GM18502 (cell line): ENCODE measurements around the gene TMSB10.
"Not testable (repeated sequence)": the region's sequence is repeated elsewhere in the genome, so short reads cannot be mapped to it uniquely, and the experiment has no call there.

ENCODE experiments used
- ATAC-seq: cut with Tn5 transposase; IDR thresholded peaks from one replicate; pipeline ENCODE4 v1.9.1; 2021; ENCODE audit warnings: mild to moderate bottlenecking; ENCODE audit not compliant: unreplicated experiment, poor library complexity

The TMSB10 gene

DNA sequence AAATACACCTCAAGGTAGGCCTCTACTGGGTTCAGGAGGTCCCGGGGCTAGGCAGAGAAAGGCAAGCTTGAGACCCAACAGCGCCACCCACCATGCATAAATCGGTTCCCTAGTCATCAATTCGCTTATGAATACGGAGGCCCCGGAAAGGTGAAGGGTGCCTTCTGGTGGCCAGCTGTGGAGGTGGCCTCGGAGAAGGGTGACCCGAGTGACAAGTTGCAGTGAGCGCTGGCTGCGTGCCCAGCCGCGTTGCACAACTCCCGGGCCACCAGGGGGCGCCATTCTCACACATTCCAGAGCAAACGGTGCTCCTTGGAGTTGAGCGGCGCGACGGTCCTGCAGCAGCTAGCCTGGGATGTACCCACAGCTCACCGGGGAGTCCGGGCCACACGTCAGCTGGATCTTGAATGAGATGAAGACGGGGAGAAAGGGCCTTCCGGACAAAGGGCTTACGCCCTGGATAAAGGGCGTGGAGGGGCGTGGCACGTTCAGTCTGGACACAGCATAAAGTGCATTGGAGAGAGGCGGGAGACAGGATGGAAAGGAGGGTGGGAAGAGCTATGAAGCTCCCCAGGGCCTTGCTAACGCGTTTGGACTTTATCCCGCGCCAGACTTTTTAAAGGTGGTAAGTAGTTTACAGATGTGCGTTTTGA is 20.4 kb downstream of the TMSB10 start:
- ATAC-seq: peak; percentile 84

GRCh38 chr2:84927275-84927627 is 21.8 kb downstream of the TMSB10 start:
- ATAC-seq: no peak

DNA sequence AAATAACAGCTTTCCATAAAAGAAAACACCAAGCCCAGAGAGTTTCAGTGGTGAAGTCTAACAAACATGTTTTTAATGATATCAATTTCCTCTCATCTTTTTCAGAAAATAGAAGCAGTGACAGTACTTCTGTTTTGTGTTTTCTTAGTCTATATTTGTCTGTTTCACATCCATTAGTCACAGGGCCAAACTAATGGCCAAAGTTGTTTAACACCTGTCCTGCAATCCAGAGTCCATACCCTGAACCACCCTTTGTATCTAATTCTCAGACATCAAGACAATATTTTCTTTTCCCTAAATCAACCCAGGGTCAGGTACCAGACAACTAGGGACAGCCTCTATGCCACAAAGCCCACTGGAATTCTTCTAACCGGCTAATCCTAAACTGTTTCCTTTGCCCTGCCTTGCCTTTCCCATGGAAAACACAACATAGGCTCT is 25.9 kb downstream of the TMSB10 start:
- peak; percentile 61 for ATAC-seq

DNA sequence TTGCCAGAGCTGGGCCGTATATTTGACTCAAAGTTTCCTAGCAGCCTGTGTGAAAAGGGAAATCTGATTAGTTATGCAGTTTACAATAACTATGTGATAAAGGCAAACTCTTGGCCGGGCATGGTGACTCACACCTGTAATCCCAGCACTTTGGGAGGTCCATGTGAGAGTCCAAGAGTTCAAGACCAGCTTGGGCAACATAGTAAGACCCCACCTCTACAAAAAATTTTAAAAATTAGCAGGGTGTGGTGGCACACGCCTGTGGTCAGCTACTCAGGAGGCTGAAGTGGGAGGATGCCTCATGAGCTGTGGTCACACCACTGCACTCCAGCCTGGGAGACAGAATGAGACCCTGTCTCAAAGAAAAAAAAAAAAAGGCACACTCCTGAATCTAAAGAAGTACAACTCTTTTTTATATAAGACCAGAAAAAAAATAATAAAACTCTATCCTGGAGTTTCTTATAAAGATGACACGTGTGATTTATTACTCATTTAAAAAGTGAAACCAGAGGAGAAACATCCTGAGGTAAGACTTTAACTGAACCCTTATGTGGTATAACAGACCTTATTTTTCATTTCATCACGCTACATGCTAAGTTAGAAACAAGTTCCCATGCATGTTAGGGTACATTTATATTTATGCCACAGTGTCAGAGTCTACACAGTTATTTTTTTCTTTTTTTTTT is 32.9 kb downstream of the TMSB10 start:
- peak; percentile 36 for ATAC-seq

DNA sequence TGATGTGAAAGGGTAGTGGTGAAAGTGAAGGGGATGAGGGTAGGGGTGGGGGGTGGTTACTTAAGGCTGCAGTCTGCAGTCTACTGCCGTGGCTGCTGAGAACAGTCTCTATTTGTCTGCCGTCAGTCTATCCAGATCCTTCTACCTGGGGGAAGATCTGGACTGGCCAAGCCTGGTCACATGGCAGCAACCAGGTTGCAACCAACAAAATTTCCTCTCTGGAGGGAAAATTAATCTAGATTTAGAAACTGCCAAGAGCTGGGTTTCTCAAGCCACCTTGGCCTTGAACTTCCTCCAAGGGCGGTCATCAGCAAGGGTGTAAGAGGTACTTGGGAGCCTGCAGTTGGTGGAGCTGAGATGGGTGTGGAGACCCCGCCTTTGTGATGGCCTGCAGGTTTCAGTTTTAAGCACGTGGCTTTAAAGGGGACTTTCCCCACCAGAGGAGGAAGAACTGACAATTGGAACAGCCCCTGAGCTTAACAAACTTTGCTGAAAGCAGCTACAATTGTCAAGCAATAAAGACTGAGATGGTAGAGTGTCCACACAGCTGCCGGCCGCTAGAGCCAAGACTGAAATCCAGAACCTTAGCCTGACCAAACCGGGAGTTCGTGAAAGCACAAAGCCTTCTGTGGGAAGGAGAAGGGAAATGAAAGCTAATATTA is 34.1 kb downstream of the TMSB10 start:
- ATAC-seq: peak; percentile 78

DNA sequence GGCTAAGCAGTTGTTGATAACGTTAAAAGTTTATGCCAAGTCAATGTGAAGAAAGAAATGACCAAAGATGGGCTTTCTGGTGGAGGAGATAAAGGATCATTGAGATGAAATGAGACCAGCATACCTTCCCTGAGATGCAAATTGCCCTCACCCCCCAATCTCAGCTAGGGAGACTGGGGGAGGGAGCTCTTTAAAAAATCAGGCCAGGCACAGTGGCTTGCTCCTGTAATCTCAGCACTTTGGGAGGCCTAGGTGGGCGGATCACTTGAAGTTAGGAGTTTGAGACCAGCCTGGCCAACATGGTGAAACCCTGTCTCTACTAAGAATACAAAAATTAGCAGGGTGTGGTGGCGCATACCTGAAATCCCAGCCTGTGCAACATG is 34.6 kb downstream of the TMSB10 start:
- peak; percentile 10 for ATAC-seq

DNA sequence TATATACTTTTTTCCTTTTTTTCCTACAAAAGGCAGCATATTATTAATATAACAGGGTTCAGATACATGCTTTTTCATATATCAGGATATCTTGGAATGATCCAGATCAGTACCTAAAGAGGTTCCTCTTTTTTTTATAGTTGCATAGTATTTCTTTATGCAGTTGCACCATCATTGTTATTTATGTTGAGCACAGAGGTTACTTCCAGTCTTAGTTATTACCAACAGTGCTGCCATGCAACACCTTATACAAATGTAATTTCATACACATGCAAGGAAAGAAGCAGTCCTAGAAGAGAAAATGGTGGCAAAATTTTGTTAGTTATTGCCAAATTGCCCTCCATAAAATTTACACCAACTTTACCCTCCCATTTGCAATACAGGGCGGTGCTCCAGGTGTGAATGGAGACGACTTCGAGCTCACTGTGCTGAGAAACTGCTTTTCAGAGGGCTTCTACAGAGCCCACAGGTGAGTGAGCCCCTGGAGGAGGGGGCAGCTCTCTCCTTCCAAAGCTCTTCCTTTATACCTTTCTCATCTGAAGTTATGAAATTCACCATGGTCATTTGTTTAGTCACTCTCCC is 35.5 kb downstream of the TMSB10 start:
- ATAC-seq: no peak

- ATAC-seq: no peak
These were observed 36.7 kb downstream of the TMSB10 start for GRCh38 chr2:84942166-84942565.

DNA sequence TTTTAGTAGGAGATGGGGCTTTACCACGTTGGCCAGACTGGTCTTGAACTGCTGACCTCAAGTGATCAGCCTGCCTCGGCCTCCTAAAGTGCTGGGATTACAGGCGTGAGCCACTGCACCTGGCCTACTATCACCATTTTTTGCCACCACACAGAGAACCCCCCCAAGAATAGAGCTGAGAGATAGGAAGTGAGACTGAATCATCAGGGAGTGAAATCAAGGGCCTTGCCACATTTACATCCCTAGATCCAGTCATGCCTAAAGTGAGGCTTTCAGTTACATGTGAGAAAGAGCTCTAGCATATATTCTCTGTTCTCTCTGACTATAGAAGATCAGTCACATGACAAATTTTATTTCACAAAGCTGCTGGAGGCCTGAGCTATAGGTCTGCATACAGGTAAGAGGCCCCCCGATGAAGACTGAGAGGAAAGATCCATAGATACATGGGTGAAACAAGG is 37.5 kb downstream of the TMSB10 start:
- peak; percentile 39 for ATAC-seq

GRCh38 chr2:84944295-84944909 is 38.9 kb downstream of the TMSB10 start:
- ATAC-seq: no peak

- ATAC-seq: not testable (repeated sequence)
These were observed 40.4 kb downstream of the TMSB10 start for GRCh38 chr2:84945838-84946203.

DNA sequence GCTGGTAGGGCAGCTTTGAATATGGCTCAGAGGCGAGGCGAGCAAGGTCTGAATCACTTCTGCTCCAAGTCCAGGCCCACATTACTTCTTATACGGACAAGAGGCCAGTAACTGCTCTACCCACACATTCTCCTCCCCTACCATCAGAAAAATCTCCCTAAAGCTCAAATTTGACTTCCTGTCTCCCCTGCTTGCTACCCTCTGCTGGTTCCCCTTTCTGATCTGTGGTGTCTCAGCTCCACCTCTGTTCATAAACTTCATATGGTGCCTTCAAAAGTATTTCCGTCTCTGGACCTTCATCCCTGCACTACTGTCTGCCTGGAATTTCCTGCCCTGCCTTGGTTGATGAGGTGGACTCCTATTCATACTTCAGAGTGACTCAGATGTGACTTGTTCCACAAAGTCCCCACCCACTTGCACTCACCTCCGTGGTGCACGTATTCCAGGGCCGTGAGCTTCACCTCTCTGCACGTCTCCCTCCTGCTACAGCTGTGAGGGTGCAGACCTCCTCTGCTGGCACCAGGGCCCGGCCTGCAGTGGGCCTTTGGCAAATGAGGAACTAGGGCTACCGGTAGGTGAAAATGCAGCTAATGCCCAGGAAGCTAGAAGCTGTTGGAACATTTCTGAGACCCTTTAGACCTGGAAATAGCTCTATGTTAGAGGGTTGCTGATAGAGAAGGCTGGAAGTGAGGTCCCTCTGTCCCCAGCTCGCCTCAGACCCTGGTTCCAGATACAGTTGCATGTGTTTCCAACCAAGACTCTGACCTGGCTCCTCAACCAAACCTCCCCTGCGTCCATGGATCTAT is 41.0 kb downstream of the TMSB10 start:
- peak; percentile 76 for ATAC-seq

DNA sequence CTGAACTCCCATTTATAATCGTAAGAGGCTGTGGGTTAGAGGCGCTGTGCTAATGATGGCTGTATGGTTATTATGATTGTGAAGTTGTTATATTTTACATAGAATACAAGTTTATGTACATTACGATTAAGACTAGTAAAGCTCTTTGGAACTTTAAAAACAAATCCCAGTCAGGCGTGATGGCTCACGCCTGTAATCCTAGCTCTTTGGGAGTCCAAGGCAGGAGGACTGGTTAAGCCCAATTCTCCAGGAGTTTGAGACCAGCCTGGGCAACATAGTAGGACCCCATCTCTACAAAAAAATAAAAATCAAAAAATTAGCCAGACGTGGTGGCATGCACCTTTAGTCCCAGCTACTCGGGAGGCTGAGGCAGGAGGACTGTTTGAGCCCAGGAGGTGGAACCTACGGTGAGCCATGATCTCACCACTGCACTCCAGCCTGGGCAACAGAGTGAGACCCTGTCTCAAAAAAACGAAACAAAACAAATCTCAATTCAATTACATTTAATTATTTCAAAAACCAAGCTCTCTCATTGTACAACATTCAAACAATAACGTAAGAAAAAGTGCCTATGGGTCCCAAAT is 41.6 kb downstream of the TMSB10 start:
- ATAC-seq: no peak

DNA sequence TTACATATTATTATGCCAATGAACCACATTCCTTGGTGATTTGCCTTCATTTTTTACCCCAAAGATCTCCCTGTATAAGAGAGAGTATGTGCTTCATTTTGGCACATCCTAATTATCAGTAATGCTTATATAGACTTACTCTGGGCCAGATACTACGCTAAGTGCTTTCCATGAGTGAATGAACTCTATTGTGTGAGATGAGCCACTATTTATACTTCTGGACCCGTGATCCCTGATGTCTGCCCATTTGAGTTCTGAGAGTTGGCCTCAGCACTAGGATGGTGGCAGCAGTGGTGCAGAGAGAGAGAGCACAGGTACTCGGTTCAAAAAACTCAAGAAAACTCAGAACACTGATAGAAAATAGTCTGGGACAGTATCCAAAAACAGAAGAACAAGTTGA is 48.1 kb downstream of the TMSB10 start:
- no peak for ATAC-seq

DNA sequence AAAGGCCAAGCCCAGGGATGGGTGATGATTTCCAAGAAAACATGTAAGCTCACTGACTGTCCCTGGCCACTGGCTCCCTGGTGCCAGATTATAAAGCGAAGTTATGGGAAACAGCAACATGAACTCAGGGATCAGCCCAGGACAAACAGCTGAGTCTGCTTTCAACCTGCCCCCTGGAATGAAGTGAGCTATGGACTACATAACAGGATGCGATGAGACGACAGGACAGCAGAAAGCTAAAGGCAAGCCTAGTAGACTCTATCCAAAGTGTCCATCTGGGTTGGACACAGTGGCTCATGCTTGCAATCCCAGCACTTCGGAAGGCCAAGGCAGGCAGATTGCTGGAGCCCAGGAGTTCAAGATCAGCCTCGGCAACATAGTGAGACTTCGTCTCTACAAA is 48.9 kb downstream of the TMSB10 start:
- ATAC-seq: no peak
